ENCODE results near the gene PXYLP1. TPM values are rescaled to one million over a fixed set of nuclear protein-coding genes. Genes with fewer than 3 reads are reported as not detected.
A peak's percentile ranks its signal among the peaks of the same experiment; 100 is the strongest.

The PXYLP1 gene
- 10 to 100 TPM; 12.0 to 15.3 TPM for total RNA-seq

DNA sequence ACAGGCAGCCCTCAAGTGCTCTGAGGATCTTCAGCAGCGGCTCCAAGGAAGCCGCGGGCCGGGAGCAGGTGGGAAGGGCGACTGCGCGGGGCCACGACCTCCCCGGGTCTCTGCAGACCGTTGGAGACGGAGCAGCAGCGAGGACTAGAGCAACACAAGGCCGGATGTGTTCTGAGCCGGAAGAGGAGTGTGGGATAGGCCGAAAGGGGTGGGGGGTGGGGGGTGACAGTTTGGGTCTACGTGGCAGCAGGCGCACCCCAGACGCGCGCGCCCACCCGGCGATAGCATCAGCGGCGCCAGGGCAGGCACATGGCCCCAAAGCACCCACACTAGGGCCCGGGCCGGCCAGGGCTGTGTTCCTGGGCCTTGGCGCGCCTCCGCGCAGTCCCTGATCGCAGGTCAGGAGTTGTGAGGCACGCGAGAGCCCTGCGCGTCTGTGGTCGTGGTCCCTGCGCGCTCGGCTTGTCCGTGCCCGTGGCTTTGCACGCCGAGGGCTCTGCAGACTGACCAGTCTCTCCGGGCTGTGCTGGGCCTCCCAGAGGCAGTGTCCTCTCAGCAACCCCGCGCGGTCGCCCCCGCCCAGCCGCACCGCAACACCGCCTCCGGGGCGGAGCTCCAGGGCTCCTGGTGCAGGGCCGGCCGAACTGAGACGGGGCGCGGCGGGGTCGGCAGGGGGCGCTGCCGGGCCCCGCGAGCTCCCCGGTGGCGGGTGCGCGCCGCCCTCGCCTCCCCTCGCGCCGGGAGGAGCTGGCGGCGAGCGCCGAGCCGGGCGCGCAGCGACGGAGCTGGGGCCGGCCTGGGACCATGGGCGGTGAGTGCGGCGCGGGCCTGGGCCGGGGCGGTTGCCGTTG, at the start of gene PXYLP1:
Gene PXYLP1, plus strand, starts transcription at position 725 of the 851 bp plus-strand sequence. CDS start 28,351 bp downstream, outside the sequence.
- Histone ChIP-seq H3K27ac (peak within 1 kb of the TSS; percentile 81 to 87), H3K4me3 (peak within 1 kb of the TSS; percentile 59 to 72), H3K36me3 (no peaks in the 10 kb centered on the region), H3K27me3 (replicated peaks; ENCODE audit: insufficient read depth) (no peaks in the 10 kb centered on the region), H3K9me3 (no peaks in the 10 kb centered on the region), H3K4me1 (replicated peaks) (no peaks in the 10 kb centered on the region)
- intact Hi-C loops (cut with DNase I): loop anchor here (2.0 to 5.0 kb wide), 2 partner anchors 45 to 226 kb away; no protein-coding TSS in a partner anchor
- TF ChIP-seq, protein P1, sequence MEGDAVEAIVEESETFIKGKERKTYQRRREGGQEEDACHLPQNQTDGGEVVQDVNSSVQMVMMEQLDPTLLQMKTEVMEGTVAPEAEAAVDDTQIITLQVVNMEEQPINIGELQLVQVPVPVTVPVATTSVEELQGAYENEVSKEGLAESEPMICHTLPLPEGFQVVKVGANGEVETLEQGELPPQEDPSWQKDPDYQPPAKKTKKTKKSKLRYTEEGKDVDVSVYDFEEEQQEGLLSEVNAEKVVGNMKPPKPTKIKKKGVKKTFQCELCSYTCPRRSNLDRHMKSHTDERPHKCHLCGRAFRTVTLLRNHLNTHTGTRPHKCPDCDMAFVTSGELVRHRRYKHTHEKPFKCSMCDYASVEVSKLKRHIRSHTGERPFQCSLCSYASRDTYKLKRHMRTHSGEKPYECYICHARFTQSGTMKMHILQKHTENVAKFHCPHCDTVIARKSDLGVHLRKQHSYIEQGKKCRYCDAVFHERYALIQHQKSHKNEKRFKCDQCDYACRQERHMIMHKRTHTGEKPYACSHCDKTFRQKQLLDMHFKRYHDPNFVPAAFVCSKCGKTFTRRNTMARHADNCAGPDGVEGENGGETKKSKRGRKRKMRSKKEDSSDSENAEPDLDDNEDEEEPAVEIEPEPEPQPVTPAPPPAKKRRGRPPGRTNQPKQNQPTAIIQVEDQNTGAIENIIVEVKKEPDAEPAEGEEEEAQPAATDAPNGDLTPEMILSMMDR (IDR thresholded peaks at IDR 0.05): peak; percentile 58 to 95 (median 81)
- TF ChIP-seq POLR2A (IDR thresholded peaks at IDR 0.05) (peak; percentile 75), POLR2AphosphoS5 (IDR thresholded peaks at IDR 0.05) (peak; percentile 57)
- WGBS: 2% methylated on average over 73 of the region's 92 CpGs
- peak; percentile 89 for DNase-seq (ENCODE audit: low spot score)

DNA sequence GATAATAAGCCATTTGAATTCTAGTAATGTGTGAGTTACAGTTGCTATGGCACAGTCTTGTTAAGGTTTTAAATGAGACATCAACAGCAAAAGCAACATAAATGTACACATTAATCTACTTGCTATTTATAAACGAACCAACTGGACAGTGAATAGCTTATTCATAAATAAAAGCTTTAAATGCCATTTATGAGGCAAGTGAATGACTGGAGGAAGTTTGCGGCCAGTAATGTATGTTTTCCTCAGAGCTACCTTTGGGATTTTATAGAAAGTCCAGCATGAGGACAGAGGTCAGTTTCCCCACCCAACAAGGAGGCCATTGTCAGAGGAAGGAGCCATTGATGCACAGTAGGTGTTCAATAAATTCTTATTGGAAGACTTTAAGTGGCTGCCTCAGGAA, 48.0 kb upstream of the PXYLP1 start:
- Histone ChIP-seq H3K4me3 (no peak overlapping the region), H3K27me3 (replicated peaks; ENCODE audit: insufficient read depth) (no peaks in the 10 kb centered on the region), H3K36me3 (no peaks in the 10 kb centered on the region), H3K4me1 (replicated peaks) (no peaks in the 10 kb centered on the region), H3K27ac (no peak overlapping the region), H3K9me3 (no peaks in the 10 kb centered on the region)
- no peak for TF ChIP-seq POLR2A (IDR thresholded peaks at IDR 0.05)
- TF ChIP-seq POLR2AphosphoS5 (IDR thresholded peaks at IDR 0.05): no peak
- TF ChIP-seq, protein P1 (IDR thresholded peaks at IDR 0.05): no peak
- DNase-seq (ENCODE audit: low spot score): no peak
- WGBS: 22% methylated on average over 2 of the region's 2 CpGs
- intact Hi-C loops (cut with DNase I): no loop called here

- no peaks in the 10 kb centered on the region for H3K27me3 ChIP-seq (replicated peaks; ENCODE audit: insufficient read depth)
- no peak overlapping the region for H3K4me3 ChIP-seq
- TF ChIP-seq POLR2AphosphoS5 (IDR thresholded peaks at IDR 0.05) (no peak), POLR2A (IDR thresholded peaks at IDR 0.05) (no peak)
- TF ChIP-seq, protein P1 (IDR thresholded peaks at IDR 0.05): no peak
- no peak overlapping the region for H3K27ac ChIP-seq
- H3K36me3 ChIP-seq: no peaks in the 10 kb centered on the region
- intact Hi-C loops (cut with DNase I): no loop called here
- no peaks in the 10 kb centered on the region for H3K4me1 ChIP-seq (replicated peaks)
- DNase-seq (ENCODE audit: low spot score): no peak
- WGBS: 65% methylated on average over 4 of the region's 4 CpGs
- no peaks in the 10 kb centered on the region for H3K9me3 ChIP-seq
These were observed 47.2 kb upstream of the PXYLP1 start for GRCh38 chr3:141184430-141184829.

DNA sequence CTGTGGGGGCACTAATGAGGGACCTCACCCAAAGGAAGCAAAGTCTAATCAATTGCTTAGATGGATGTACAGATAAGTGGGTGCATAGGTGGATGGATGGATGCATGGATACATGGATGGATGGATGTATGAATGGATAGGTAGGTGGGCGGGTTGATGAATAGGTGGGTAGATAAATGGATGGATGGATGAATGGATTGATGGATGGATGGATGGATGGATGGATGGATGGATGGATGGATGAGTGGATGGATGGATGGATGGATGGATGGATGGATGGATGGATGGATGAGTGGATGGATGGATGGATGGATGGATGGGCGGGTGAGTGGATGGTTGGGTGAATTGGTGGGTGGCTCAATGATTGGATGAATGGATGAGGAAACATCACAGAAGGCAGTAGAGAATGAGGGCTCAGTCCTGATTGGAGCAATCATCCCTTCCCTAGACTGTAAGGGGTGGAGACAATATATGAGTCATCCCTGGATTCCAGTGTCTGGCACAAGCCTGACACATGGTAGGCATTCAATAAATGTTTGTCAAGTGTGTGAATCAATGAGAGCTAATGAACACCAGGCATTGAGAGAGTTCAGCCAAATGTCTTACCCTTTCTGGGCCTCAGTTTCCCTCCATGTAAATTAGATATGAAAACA, 40.4 kb upstream of the PXYLP1 start:
- Histone ChIP-seq H3K4me1 (replicated peaks) (no peaks in the 10 kb centered on the region), H3K36me3 (no peaks in the 10 kb centered on the region), H3K9me3 (no peaks in the 10 kb centered on the region), H3K4me3 (no peak overlapping the region), H3K27ac (no peak overlapping the region), H3K27me3 (replicated peaks; ENCODE audit: insufficient read depth) (no peaks in the 10 kb centered on the region)
- intact Hi-C loops (cut with DNase I): loop anchor here (5.0 kb wide), 2 partner anchors 84 to 294 kb away; no protein-coding TSS in a partner anchor
- TF ChIP-seq, protein P1 (IDR thresholded peaks at IDR 0.05): no peak
- TF ChIP-seq POLR2A (IDR thresholded peaks at IDR 0.05) (no peak), POLR2AphosphoS5 (IDR thresholded peaks at IDR 0.05) (no peak)
- 92% methylated on average over 2 of the region's 2 CpGs for WGBS
- no peak for DNase-seq (ENCODE audit: low spot score)

Data from prostate gland (tissue), 2 donors.